Activated T-helper 1 cell treated with anti-CD3 and anti-CD28 coated beads, Interleukin-12 subunit alpha, Interleukin-12 subunit beta, Interleukin-2, Interleukin-4 antibody, amounts not matched to agents 30 ng/mL and 10 ng/mL and 1 ng/mL, durations not matched to agents 14 hours and 24 hours and 36 hours (primary cell): ENCODE results near the gene TVP23A. TPM values are rescaled to one million over a fixed set of nuclear protein-coding genes. Genes with fewer than 3 reads are reported as not detected.

Experiments
- DNase-seq: peaks from one replicate; pipeline ENCODE4 v3.0.0; 2021; ENCODE audit warnings: low spot score
- H3K27ac Mint-ChIP-seq: one replicate; pipeline ENCODE4 v1.8.0; 2021; ENCODE audit warnings: mild to moderate bottlenecking, mixed read lengths
- H3K27me3 Mint-ChIP-seq: one replicate; pipeline ENCODE4 v1.8.0; 2022; ENCODE audit warnings: mild to moderate bottlenecking, moderate library complexity, mixed read lengths; ENCODE audit not compliant: insufficient read depth
- H3K36me3 Mint-ChIP-seq: one replicate; pipeline ENCODE4 v1.8.0; 2021; ENCODE audit warnings: low read depth, mixed read lengths
- H3K4me1 Mint-ChIP-seq: one replicate; pipeline ENCODE4 v1.8.0; 2021; ENCODE audit warnings: low read depth, mixed read lengths
- H3K4me3 Mint-ChIP-seq: one replicate; pipeline ENCODE4 v1.8.0; 2021; ENCODE audit warnings: mild to moderate bottlenecking, moderate library complexity, mixed read lengths
- H3K9me3 Mint-ChIP-seq: one replicate; pipeline ENCODE4 v1.8.0; 2021; ENCODE audit warnings: mixed read lengths
- intact Hi-C: fragments of 100-400 bp; cut with micrococcal nuclease; formaldehyde crosslinking; loops from one replicate; pipeline ENCODE4 v1.15.1; 2024
- total RNA-seq: library from RNA; stranded (reverse); gene quantifications from 2 replicates; pipeline ENCODE4 v1.2.3, GENCODE V29; 2022

Gene TVP23A
- total RNA-seq, 1 donor from 2014 or later: not detected

- intact Hi-C loops: loop anchor here (1.0 to 10.0 kb wide), 6 partner anchors 181 to 1572 kb away; no protein-coding TSS in a partner anchor
- H3K9me3 Mint-ChIP-seq: no peaks in the 10 kb centered on the region
- peaks cover 2% of the 10 kb centered on the region for H3K27me3 Mint-ChIP-seq
- H3K4me3 Mint-ChIP-seq: peak overlapping the region; percentile 39
- peak overlapping the region; percentile 58 for H3K27ac Mint-ChIP-seq
- DNase-seq: peak; percentile 60
- H3K4me1 Mint-ChIP-seq: peaks cover 36% of the 10 kb centered on the region
- H3K36me3 Mint-ChIP-seq: no peaks in the 10 kb centered on the region
Measured at GRCh38 chr16:10737068-10737625, 81.4 kb downstream of the TVP23A start.

- no peak overlapping the region for H3K27ac Mint-ChIP-seq
- H3K9me3 Mint-ChIP-seq: no peaks in the 10 kb centered on the region
- intact Hi-C loops: loop anchor here (10.0 kb wide), 1 partner anchor 1567 kb away; no protein-coding TSS in a partner anchor
- no peaks in the 10 kb centered on the region for H3K4me1 Mint-ChIP-seq
- peaks cover 2% of the 10 kb centered on the region for H3K27me3 Mint-ChIP-seq
- no peak for DNase-seq
- H3K4me3 Mint-ChIP-seq: no peak overlapping the region
- H3K36me3 Mint-ChIP-seq: no peaks in the 10 kb centered on the region
Measured at GRCh38 chr16:10731790-10732189, 86.8 kb downstream of the TVP23A start.

- no peaks in the 10 kb centered on the region for H3K27me3 Mint-ChIP-seq
- no peak overlapping the region for H3K4me3 Mint-ChIP-seq
- intact Hi-C loops: loop anchor here (10.0 kb wide), 1 partner anchor 1565 kb away; no protein-coding TSS in a partner anchor
- H3K4me1 Mint-ChIP-seq: no peaks in the 10 kb centered on the region
- DNase-seq: no peak
- no peak overlapping the region for H3K27ac Mint-ChIP-seq
- H3K36me3 Mint-ChIP-seq: no peaks in the 10 kb centered on the region
- no peaks in the 10 kb centered on the region for H3K9me3 Mint-ChIP-seq
Measured at GRCh38 chr16:10729104-10730048, 89.2 kb downstream of the TVP23A start.

GRCh38 chr16:10728003-10728887, 90.3 kb downstream of the TVP23A start:
- intact Hi-C loops: no loop called here
- no peaks in the 10 kb centered on the region for H3K27me3 Mint-ChIP-seq
- no peak overlapping the region for H3K4me3 Mint-ChIP-seq
- H3K27ac Mint-ChIP-seq: no peak overlapping the region
- DNase-seq: no peak
- no peaks in the 10 kb centered on the region for H3K9me3 Mint-ChIP-seq
- H3K36me3 Mint-ChIP-seq: no peaks in the 10 kb centered on the region
- H3K4me1 Mint-ChIP-seq: no peaks in the 10 kb centered on the region

Other genes with a start within 250 kb of the TVP23A start
- not detected in 2 replicates for gene EMP2, start 238.2 kb downstream of the TVP23A start, total RNA-seq
- gene TEKT5, start 123.9 kb downstream of the TVP23A start, total RNA-seq: not detected in 2 replicates
- gene NUBP1, start 75.0 kb downstream of the TVP23A start, total RNA-seq: 39.8 and 42.4 TPM in 2 replicates
- 12.0 and 13.0 TPM in 2 replicates for gene CIITA, start 58.4 kb upstream of the TVP23A start, total RNA-seq
- 36.2 and 40.8 TPM in 2 replicates for gene DEXI, start 123.7 kb upstream of the TVP23A start, total RNA-seq
- gene CLEC16A, start 125.8 kb upstream of the TVP23A start, total RNA-seq: 36.3 and 37.4 TPM in 2 replicates